HG02798 (cell line): Measurements from ENCODE around the gene SLIT3.

Experiments
- ATAC-seq: cut with Tn5 transposase; IDR thresholded peaks from one replicate; pipeline ENCODE4 v1.9.1; 2021; ENCODE audit warnings: mild to moderate bottlenecking; ENCODE audit not compliant: unreplicated experiment, poor library complexity

The SLIT3 gene

DNA sequence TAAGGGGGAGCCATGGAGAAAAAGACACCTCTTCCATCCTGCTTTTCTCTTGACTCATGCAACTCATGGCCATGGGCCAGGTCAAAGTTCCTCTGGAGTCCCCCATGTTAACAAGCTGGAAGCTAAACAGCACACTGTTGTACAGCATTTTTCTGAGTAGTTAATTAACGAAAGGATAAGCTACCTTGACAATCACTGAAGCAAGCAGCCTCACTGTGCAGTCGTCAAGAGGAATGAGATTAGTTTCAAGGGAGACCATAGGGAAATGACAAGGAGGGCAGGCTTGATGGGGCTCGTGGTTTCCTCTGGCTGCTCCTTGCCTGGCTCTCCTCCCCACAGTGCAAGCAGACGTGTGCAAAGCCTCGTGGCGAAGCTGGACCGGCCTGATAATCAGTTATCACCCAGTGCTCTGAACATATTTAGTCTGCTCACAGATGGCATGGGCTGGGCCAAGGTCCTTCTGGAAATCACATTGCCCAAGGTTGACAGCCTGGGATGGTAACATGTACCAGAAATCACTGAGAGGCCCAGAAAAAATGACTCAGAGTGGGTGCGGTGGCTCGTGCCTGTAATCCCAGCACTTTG is 209.5 kb downstream of the SLIT3 start:
- no peak for ATAC-seq

DNA sequence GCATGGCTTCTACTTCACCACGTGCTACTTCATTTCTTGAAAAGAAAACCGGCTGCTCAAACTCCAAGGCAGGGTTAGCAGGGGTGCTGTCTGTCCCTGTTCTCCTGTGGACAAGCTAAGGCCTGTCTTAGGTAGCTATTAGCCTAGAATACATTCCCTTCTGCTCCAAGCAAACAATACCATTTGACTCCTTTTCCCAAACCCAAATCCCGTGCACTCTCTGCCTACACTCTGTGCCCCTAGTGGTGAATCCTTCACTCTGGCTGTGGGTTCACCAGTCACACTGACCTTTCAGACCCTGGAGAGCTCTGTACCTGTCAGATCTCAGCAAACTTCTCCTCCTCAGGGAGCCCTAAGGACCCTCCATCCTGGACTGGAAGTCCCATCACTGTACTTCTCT is 211.6 kb downstream of the SLIT3 start:
- no peak for ATAC-seq

DNA sequence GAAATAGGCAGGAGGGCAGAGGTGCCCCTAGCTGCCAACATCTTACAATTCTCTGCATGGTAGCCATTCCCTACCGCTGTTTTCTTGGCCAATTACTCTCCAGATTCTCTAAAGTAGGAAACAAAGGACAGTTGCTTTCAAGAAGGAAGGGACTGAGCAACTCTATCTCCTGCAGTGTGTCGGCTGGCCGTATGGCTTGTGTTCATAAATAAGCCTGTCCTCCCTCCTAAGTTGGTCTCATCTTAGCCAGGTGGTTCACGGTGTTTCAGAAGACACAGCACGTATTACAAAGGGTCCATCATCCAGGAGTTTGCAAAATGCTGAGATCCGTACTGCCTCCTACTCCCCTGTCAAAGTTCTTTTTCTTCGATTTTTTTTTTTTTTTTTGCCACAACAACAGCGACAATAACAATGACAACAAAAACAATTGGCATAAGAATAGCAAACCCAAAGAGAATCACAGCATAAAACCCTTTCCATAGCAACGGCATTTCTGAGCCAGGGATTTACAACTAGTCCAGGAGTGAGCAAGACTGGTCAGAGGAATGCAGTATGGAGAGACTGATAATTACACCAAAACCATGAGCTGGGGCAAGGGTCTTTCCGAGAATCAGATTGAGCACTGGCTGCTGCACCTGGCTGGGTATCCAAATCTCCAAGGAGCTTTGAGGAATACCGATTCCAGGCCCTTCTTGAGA is 212.8 kb downstream of the SLIT3 start:
- ATAC-seq = no peak

DNA sequence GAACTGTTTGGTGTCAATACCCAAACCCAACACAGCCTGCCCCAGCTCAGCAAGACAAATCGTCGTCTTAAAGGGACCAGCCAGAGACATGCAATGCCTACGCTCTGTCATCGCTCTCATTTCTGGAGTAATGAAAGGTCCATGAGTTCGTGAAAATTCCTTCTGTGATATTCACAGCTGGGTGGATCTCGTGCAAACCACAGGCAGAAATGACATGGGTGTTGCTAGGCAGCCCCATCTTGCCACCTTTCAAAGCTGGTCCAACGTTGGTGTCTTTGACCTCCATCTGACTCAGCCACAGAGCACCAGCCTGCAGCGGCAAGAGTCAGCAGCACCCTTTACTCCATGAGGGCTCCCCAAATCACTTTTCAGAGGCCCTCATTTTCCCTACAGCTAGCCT is 215.3 kb downstream of the SLIT3 start:
- ATAC-seq = no peak

DNA sequence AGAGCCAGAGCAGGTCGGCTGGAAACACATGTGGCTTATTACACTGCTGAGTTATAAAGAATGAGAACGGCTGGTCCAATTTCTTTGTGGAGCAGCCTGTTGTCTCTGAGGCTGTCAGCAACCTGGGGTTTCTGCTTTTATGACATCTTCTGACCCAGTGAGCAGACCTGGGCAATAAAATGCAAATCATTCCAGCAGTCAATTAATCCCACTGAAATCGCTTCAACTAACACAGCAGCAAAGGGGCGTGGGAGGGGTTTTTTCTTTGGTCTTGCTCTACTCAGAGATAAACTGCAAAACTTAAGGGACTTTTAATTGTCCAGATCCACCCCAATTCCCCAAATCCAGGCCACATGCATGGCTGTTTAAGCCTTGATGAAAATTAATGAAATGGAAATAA is 215.7 kb downstream of the SLIT3 start:
- no peak for ATAC-seq

DNA sequence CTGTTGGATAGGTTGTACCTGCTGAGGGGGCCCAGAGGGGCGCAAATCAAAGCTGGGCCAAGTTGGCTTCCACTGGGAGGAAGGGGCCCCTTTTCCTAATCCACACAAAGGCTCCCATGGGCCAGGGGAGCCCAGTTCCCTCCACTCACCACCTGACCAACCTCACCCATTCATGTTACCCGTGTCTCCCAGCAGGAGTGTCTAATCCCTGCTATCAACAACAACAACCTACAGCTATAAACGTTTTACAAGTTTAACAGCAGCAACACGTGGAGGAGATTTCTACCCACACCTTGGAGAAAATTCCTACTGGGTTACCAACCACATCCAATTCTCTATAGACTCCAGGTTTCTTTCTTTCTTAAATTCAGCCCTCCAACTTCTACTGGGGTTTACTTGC is 216.2 kb downstream of the SLIT3 start:
- ATAC-seq = no peak

DNA sequence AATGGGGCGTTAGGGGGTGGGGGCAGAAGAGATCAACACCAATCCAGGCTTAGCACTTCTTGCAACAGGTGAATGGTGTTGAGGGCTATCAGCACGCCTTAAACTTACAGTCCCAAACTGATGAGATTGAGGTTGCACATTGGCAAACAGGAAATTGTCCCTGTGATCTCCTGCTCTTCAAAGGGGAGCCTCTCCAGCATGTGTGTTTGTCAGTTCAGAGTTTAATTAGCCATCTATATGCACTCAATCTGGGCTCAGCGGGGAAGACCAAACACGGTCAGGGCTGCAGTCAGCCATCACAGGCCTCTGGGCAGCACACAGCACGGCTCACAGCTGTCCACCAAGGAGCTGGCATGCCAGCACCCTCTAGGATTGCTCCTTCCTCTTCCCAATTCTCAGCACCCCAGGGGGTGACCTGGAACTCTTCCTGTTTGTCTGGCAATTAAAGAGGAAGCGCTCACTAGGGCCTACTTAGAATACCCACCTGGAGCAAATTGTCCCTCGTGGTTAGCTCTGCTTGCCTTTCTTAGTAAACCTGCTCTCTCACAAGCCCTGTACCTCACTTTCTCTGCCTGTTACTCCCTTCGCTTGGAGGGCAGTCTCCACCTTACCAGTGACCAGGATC is 217.4 kb downstream of the SLIT3 start:
- ATAC-seq = no peak

DNA sequence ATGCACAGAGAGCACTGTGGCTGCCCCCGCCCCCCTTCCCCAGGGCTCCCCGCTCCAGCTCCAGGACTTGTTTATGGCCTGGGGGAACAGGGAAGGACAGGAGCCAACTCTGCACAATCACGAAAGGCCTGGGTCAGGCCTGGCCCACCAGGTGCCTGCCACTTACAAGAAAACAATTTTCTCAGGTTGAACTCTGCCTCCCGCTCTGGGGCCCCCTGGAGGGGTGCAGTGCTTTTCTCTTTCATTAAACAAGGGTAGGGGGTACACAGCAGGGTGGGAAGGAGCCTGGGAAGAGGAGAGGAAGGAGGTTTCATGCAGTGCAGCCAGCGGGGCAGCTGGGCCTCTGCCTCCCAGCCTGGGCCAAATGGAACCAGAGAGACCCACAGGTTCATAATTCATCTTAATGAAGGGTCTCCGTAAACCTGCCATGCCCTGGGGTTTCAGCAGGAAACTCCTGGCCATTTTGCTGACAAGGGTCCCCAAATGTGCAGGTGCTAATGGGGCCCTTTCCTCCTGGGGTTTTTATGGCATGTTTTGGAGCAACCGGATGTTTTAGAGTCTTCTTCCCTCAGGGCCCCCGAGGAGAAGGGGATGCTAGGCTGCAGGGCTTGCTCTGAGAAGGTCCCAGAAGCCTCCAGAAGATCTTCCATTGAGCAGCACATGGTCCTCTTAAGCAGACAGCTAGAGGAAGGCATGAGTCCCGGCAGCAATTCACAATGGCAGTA is 219.8 kb downstream of the SLIT3 start:
- ATAC-seq = no peak

DNA sequence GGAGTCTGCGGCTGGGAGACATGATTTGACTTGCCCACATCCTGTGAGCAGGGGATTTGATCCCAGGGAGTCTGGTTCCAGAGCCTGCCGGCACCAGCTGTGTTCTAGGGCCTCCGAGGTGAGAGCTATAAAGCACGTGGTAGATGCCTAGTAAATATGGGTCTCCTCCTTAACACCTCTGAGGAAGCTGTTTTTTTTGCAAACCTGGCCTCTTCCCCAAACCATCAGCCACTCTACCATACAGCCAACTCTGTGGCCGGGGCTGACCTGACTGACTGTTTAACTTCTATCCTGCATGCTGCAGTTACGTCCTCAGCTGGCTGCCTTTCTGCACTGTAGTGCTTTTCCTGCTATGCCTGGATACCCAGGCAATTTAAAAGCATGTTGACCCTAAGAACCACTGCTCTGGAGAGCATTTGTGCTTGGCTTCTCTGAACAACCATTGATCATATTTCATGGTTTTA is 220.5 kb downstream of the SLIT3 start:
- no peak for ATAC-seq

DNA sequence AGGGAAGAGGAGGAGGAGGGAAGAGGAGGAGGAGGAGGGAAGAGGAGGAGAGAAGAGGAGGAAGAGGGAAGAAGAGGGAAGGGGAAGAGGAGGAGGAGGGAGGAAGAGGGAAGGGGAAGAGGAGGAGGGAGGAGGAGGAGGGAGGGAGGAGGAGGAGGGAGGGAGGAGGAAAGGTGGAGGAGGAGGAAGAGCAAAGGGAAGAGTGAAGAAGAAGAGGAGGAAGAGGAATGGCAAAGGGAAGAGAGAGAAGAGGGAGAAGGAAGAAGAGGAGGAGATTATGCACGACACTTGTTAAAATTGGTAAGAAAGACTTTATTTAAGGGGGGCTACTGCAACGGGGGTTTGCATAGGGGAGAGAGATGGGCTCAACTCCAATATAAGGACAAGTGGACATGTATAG is 221.2 kb downstream of the SLIT3 start:
- no peak for ATAC-seq

DNA sequence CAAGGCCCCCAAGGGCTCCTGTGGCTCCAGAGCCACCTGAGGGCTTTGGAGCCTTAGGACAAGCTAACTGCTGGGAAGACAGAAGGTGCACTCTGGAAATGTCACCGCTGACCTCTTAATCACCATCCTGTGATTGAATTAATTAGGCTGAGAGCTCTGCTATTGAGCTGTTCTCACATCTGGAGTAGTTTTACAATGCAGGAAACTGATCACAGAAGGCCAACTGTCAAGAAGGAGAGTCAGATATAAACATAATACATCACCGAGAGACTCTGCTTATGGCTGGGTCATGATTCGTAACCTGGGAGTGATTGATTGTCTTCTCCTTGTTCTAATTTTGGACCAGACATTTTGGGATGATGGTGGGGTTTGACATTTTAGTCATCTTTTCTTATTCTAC is 226.1 kb downstream of the SLIT3 start:
- ATAC-seq = no peak

DNA sequence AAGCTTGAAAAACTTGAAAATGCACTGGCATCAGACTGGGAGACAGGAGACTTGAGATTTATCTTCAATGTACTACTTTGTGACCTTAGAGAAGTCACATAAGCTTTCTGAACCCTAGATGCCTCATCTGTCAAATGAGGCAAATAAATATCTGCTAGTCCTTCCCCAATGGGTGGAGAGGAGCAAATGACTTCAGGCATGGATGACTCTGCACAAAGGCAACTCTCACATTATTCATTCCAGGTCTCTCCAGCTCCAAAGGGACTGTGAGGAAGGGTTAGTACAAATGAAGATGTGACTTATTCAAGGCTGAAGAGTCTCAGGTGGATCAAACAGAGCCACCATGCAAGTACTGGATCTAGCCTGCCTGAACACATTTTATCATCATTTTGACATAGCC is 228.7 kb downstream of the SLIT3 start:
- ATAC-seq = no peak

DNA sequence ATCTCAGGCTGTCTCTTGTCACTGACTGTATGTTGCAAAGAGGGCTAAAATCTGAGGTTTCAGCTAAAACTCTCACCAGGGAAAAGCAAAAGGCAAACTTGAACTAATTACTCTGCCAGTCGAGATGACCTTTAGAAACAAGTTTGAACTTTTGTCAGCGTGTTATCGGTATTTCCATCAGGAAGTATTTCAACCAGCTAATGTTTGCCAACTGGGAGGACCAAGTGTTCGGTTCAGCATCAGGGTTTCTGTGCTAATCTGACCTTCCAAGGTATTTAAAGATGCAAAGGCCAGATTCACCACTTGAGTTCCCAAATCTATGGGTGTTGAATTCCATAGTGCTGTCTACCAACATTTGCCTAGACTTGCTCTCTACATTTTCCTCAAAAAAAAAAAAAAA is 230.5 kb downstream of the SLIT3 start:
- ATAC-seq = no peak

DNA sequence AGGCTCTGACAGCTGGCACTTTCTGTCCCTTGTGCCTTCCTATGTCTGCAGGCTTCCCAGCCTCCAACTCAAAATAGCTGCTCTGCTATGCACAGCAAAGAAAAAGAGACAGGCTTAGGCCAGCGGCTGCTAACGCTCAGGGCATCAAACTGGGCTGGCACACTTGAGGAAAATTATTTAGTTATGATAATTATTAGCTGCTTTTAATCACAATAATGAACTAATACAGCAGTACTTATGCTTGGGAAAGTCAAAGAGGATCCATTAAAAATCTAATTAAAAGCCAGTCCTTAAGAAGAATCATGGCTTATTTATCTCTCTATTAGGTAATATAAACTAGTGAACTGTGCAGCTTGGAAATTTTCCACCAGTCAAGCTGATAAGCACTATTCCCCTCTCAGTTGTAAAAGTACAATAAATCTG is 233.2 kb downstream of the SLIT3 start:
- ATAC-seq = no peak

DNA sequence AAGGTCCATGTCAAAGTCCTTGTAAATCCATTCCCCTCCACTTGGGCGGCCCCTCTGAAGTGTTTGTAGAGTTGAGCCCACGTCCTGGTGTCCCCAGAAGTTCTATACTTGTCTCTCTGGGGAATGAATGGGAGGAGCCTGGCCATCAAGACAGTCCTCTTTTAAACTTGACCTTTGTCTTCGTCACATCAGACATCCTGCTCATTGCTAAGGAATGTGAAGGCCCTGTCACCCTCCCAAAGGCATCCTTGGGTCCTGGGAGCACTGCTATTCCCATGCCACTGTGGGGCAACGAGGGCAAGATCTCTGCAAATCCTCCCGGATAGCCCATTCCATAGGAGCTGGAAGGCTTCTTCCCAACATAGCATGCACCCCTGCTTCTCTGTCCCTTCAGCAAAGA is 235.5 kb downstream of the SLIT3 start:
- no peak for ATAC-seq

DNA sequence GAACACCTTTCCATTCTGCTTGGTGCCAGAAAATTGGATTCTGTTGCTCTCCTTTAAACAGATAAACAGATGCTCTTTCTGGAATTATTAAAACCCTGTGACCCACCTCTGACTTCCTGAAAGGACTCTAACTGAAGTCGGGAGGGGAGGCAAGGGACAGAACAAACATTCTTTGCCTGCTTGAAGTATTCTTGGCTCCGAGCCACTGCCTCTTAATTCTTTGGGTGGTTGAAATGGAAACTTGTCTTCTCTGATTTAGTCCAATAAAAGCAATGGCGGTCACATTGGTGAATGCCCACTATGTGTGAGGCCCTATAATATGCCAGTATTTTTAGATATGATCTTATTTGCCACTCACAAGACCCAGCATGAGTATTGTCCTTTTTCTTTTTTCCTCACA is 236.8 kb downstream of the SLIT3 start:
- no peak for ATAC-seq

DNA sequence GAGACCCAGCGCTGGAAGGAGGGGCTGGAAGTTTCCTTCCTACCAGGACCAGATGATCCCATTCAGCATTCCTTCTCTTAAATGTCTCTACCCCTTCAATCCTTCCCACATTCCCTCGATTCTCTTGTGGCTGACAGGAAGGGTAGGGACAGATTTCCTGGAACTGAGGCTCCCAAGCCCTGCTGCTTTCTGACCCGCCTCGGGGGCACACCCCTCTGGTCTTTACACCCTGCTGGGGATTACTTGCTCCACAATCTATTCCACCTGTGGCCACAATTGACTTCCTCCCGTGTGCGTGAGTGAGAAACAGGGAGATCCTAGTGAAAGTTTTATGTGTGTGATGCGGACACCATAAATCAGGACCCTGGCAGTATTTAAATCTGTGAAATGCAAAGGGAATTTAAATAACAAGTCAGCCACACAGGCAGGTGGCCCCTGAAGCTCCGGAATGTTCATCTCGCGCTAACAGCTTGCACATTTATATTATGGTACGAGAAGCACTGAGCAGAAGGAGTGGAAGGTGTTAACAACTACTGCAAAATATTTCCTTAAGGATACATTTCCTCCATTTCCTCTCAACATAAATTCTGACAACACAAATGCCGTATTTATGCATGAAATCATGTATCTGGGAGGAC is 237.5 kb downstream of the SLIT3 start:
- ATAC-seq = no peak

DNA sequence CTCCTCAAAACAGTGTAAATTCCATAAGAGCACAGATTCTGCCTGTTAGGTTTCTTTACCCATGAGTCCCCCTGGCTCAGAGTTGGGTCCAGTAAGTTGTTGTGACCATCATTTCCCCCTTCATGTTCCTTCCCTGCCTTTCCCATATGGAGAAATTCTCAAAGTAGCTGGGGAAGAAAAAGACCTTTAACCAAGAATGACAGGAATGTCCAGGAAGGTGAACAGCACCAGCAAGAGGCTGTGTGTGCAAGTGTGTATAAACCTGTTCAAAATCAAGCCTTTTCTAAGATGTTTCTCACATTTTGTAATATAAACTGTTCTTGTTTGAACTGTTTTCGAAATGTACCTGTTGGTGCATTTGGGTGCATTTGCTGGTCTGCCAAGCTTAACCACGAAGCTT is 238.2 kb downstream of the SLIT3 start:
- no peak for ATAC-seq

DNA sequence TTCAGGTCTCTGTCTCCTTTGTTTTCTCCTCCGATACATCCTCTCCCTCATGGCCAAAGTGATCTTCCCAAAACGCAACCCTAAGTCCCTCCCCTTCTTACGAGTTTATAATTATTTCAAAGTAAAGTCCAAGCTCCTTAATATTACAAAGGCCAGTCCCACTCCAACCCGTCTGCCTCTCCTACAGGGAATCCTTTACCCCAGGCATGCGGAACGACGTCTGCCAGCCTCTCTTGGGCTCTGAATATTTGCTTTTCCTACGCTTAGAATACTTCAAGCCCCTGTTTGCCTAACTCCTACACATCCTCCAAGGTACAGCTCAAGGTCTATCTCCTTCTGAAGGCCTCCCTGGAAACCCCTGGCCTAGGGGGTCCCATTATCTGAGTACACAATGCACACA is 246.4 kb downstream of the SLIT3 start:
- no peak for ATAC-seq

DNA sequence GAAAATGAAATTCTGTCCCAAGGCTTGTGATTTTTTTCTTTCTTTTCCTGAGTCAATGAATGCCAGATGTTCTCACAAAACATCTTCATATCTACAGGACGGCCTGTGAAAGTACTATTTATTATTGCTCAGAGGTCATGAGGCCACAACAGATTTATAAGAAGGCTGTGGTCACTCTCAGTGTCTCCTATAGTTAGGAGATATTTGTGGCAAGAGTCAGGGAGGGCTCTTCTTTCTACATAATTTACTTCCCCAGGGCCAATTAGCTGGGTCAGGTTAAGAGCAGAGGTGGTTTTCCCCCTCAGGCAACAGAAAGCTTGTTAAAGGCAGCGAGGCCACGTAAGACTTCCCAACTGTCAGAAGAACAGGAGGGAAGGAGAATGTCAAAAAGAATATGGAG is 248.7 kb downstream of the SLIT3 start:
- ATAC-seq = no peak

DNA sequence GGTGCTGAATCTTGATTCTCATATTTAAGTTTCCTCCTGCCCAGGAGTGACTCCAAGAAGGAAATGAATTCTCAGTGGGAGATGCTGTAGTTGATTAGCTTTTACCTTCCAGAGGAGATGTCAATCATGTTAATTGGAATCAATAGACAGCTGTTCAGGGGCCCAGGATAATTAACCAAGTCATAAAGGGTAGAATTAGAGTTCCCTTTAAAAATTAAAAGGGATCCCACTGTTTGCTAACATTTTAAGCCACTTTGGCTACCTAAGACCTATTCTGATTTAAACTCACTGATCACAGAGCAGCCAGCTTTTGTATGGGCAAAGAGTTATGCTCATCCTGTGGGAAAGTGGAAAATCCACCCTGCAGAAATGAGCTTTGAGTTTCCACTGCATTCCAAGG is 249.6 kb downstream of the SLIT3 start:
- ATAC-seq = no peak
